HG03457 (cell line): ENCODE results near the gene THSD4.

Source experiments
- ATAC-seq: cut with Tn5 transposase; IDR thresholded peaks from one replicate; pipeline ENCODE4 v1.9.1; 2021; ENCODE audit warnings: moderate number of reproducible peaks; ENCODE audit not compliant: unreplicated experiment

THSD4 gene

GRCh38 chr15:71807125-71807629 is 691.9 kb downstream of the THSD4 start:
- no peak for ATAC-seq

- ATAC-seq = no peak
Observed at GRCh38 chr15:71807691-71808091, 692.4 kb downstream of the THSD4 start.

GRCh38 chr15:71808311-71809020 is 693.2 kb downstream of the THSD4 start:
- ATAC-seq = no peak

GRCh38 chr15:71809346-71809745 is 694.1 kb downstream of the THSD4 start:
- ATAC-seq = no peak

GRCh38 chr15:71810256-71811035 is 695.2 kb downstream of the THSD4 start, which contains the start of gene NR2E3:
TSS of gene NR2E3 (plus strand) at chr15:71810554. CDS start at chr15:71810744, 190 bp downstream.
- ATAC-seq = no peak

- ATAC-seq = no peak
Observed at GRCh38 chr15:71811036-71811736, 695.9 kb downstream of the THSD4 start.

GRCh38 chr15:71811752-71812735 is 696.8 kb downstream of the THSD4 start:
- ATAC-seq = no peak

- no peak for ATAC-seq
Observed at GRCh38 chr15:71812966-71813722, 697.9 kb downstream of the THSD4 start.

GRCh38 chr15:71813723-71814470 is 698.6 kb downstream of the THSD4 start:
- no peak for ATAC-seq

GRCh38 chr15:71815301-71815700 is 700.0 kb downstream of the THSD4 start:
- no peak for ATAC-seq

GRCh38 chr15:71817351-71817750 is 702.1 kb downstream of the THSD4 start:
- no peak for ATAC-seq

- no peak for ATAC-seq
Observed at GRCh38 chr15:71820127-71820526, 704.9 kb downstream of the THSD4 start.

- no peak for ATAC-seq
Observed at GRCh38 chr15:71821547-71822129, 706.4 kb downstream of the THSD4 start.

- no peak for ATAC-seq
Observed at GRCh38 chr15:71822890-71823630, 707.8 kb downstream of the THSD4 start.

GRCh38 chr15:71823801-71824200 is 708.5 kb downstream of the THSD4 start:
- ATAC-seq = no peak

- ATAC-seq = no peak
Observed at GRCh38 chr15:71825021-71825730, 709.9 kb downstream of the THSD4 start.

- ATAC-seq = no peak
Observed at GRCh38 chr15:71826196-71826595, 710.9 kb downstream of the THSD4 start.
